Spleen (tissue), 11 donors: ENCODE results near the gene HNRNPA2B1. TPM values are rescaled to one million over a fixed set of nuclear protein-coding genes. Genes with fewer than 3 reads are reported as not detected.

ENCODE experiments used
- DNase-seq: peaks from one replicate; pipeline ENCODE4 v3.0.0-alpha.2; 2020
- H3K27ac ChIP-seq, 8 donors: fragments of 200-600 bp; sonication (generic) in 7 of 8; 1 replicate in 4 of 8; 2 replicates in 4 of 8; pipeline versions ENCODE4 v1.5.0 to v1.8.0; 2016 to 2021; ENCODE audit warnings: inconsistent platforms in 4 of 8, mild to moderate bottlenecking in 4 of 8, moderate library complexity in 1 of 8
- H3K27me3 ChIP-seq, 7 donors: fragments of 200-600 bp; sonication (generic) in 6 of 7; replicated peaks in 1 of 7; 1 replicate in 4 of 7; 2 replicates in 3 of 7; pipeline versions ENCODE4 v1.5.0 to v1.8.0; 2016 to 2021; ENCODE audit warnings: inconsistent platforms in 3 of 7, mild to moderate bottlenecking in 1 of 7
- H3K36me3 ChIP-seq, 6 donors: fragments of 200-600 bp; sonication (generic) in 5 of 6; 1 replicate in 4 of 6; 2 replicates in 2 of 6; pipeline versions ENCODE4 v1.5.0 to v1.8.0; 2016 to 2021; ENCODE audit warnings: inconsistent platforms in 2 of 6
- H3K4me1 ChIP-seq, 6 donors: fragments of 200-600 bp; sonication (generic) in 5 of 6; 1 replicate in 3 of 6; 2 replicates in 3 of 6; pipeline versions ENCODE4 v1.5.0 to v1.8.0; 2016 to 2021; ENCODE audit warnings: inconsistent platforms in 3 of 6
- H3K4me3 ChIP-seq, 8 donors: fragments of 200-600 bp; sonication (generic) in 7 of 8; 1 replicate in 4 of 8; 2 replicates in 4 of 8; pipeline versions ENCODE4 v1.5.0 to v1.8.0; 2016 to 2021; ENCODE audit warnings: inconsistent platforms in 4 of 8, mild to moderate bottlenecking in 4 of 8, moderate library complexity in 2 of 8
- H3K9me3 ChIP-seq, 8 donors: fragments of 200-600 bp; sonication (generic) in 7 of 8; 1 replicate in 4 of 8; 2 replicates in 4 of 8; pipeline versions ENCODE4 v1.5.0 to v1.8.0; 2016 to 2021; ENCODE audit warnings: inconsistent platforms in 4 of 8
- CTCF ChIP-seq, 11 experiments: fragments of 200-600 bp in 7 of 11; fragments of 450-650 bp in 4 of 11; sonication (generic) in 4 of 11; IDR thresholded peaks in 8 of 11; conservative IDR thresholded peaks in 3 of 11; 1 replicate in 7 of 11; 2 replicates in 4 of 11; pipeline versions ENCODE4 v1.4.0 to v1.8.0; 2016 to 2021; ENCODE audit warnings: antibody characterized with exemption in 11 of 11, inconsistent platforms in 4 of 11, mild to moderate bottlenecking in 1 of 11
- POLR2A ChIP-seq, 3 donors: fragments of 450-650 bp; IDR thresholded peaks; one replicate each; pipeline ENCODE4 v1.5.1; 2017; ENCODE audit warnings: antibody characterized with exemption in 3 of 3, mild to moderate bottlenecking in 1 of 3
- POLR2AphosphoS5 ChIP-seq, 3 donors: sonication (generic); formaldehyde crosslinking; IDR thresholded peaks; one replicate each; pipeline ENCODE4 v1.5.1; 2017; ENCODE audit warnings: antibody characterized with exemption in 3 of 3
- WGBS, 5 donors: extraction: QIAGEN DNeasy Blood & Tissue Kit in 3 of 5; methylation state at CpG; one replicate each; pipeline versions ENCODE4 v1.1.5 to v1.1.7; 2013 to 2018; 5-methylcytosine and 5-hydroxymethylcytosine counted together
- intact Hi-C: fragments of 100-400 bp; cut with DNase I; formaldehyde crosslinking; loops from one replicate; pipeline ENCODE4 v1.15.0; 2023; ENCODE audit warnings: low total_unique reads
- polyA plus RNA-seq, 3 donors: library from polyadenylated mRNA; stranded (reverse); fragments of 200-250 nt; gene quantifications; one replicate each; pipeline ENCODE4 v1.2.1, GENCODE V29; 2013
- total RNA-seq, 7 donors: library from RNA; depleted of rRNA in 3 of 7; stranded (reverse); fragments of >200 nt in 3 of 7; fragmentation: NEBNext Ultra II Directional in 4 of 7; extraction: Animal tissue kit (Norgen Biotek cat#: 25700) in 4 of 7; gene quantifications; one replicate each; pipeline versions ENCODE4 v1.1.0 to v1.2.1, GENCODE V29; 2016 to 2021
- donor health status: healthy with polysubstance abuse.
- donor health status: DM: no; HTN: no; CAD: no; lungs with moderate emphysema.
- donor health status: DM: no; HTN: no; CAD: no.
- donor health status: Bipolar disorder and iron deficiency.
- donor health status: healthy.
- donor health status: DM: no; HTN: no; CAD: no.
- donor health status: DM: yes; HTN: yes; CAD: no.

HNRNPA2B1 gene
- total and polyA plus RNA-seq, 10 donors, result 267 to 690 (median 458) TPM

- TF ChIP-seq CTCF (IDR thresholded peaks at IDR 0.05 in 8 of 11, conservative IDR thresholded peaks at IDR 0.05 in 3 of 11) (no peak), POLR2A (IDR thresholded peaks at IDR 0.05) (no peak), POLR2AphosphoS5 (IDR thresholded peaks at IDR 0.05) (peak in 1 of 3 donors; percentile 8)
- Histone ChIP-seq H3K27me3 (no peaks in the 10 kb centered on the region), H3K9me3 (no peaks in the 10 kb centered on the region), H3K4me1 (peaks cover 51 to 100% (median 91%) of the 10 kb centered on the region in 6 donors), H3K27ac (peak overlapping the region in 2 of 8 donors; percentile 19 to 47), H3K36me3 (peaks cover 2 to 100% (median 85%) of the 10 kb centered on the region in 6 donors), H3K4me3 (no peak overlapping the region)
- no peak for DNase-seq
- intact Hi-C loops, result loop anchor here (10.0 kb wide), 1 partner anchor 97 kb away; no protein-coding TSS in a partner anchor
- WGBS, 5 donors, result 73 to 86% (median 77%) methylated on average over 7 of the region's 7 CpGs
These were observed 9.1 kb downstream of the HNRNPA2B1 start for GRCh38 chr7:26191233-26191973.

DNA sequence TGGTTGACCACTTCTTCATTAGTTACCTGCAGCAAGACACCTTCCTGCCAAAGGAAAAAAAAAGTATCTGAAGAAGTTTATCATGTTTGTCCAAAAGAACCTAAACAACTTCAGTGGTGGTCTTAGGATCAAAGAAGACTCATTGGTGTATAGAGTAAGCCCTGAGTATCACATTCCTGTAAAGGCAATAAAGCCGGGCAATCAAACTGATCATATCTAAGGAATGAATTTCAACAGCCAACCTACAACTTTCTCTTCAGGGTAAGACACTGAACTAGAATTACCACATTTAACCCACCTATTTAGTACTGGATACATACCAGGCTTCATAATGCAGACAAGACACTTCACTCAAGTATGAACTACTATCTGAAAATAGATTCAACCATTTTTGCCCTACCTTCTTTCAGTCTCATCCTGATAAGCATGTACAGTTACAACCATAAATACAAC is 10.1 kb downstream of the HNRNPA2B1 start:
- peaks cover 2 to 98% (median 75%) of the 10 kb centered on the region in 6 donors for H3K36me3 ChIP-seq
- TF ChIP-seq CTCF (IDR thresholded peaks at IDR 0.05 in 8 of 11, conservative IDR thresholded peaks at IDR 0.05 in 3 of 11) (no peak), POLR2AphosphoS5 (IDR thresholded peaks at IDR 0.05) (no peak), POLR2A (IDR thresholded peaks at IDR 0.05) (no peak)
- peaks cover 41 to 100% (median 85%) of the 10 kb centered on the region in 6 donors for H3K4me1 ChIP-seq
- DNase-seq, result no peak
- H3K27ac ChIP-seq, result peak overlapping the region in 1 of 8 donors; percentile 19
- WGBS, 5 donors, result 87 to 100% (median 96%) methylated on average over 1 of the region's 1 CpG
- no peaks in the 10 kb centered on the region for H3K9me3 ChIP-seq
- H3K4me3 ChIP-seq, result no peak overlapping the region
- intact Hi-C loops, result loop anchor here (10.0 kb wide), 1 partner anchor 96 kb away; no protein-coding TSS in a partner anchor
- no peaks in the 10 kb centered on the region for H3K27me3 ChIP-seq

DNA sequence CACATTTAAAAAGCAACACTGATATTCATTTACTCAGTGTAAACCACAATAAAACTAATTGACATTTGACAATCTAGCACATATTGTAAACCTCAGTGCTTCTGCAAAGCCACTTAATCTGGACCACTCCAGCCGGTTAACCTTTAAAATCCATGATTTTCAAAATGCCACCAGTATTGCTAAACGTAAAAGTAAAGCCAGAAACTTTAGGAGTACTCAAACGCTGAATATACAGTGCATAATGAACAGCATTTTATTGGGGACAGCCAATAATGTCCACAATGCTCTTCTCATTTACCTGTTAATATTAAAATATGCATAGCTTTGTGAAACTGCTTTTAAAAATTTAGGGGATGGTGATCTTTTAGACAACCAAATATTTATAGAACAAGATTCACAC is 10.8 kb downstream of the HNRNPA2B1 start:
- intact Hi-C loops, result loop anchor here (10.0 kb wide), 1 partner anchor 95 kb away; no protein-coding TSS in a partner anchor
- no peak overlapping the region for H3K4me3 ChIP-seq
- no peaks in the 10 kb centered on the region for H3K9me3 ChIP-seq
- no peak for TF ChIP-seq CTCF (IDR thresholded peaks at IDR 0.05 in 8 of 11, conservative IDR thresholded peaks at IDR 0.05 in 3 of 11)
- TF ChIP-seq POLR2AphosphoS5 (IDR thresholded peaks at IDR 0.05), result no peak
- no peak for TF ChIP-seq POLR2A (IDR thresholded peaks at IDR 0.05)
- no peaks in the 10 kb centered on the region for H3K27me3 ChIP-seq
- H3K36me3 ChIP-seq, result peaks cover 2 to 98% (median 71%) of the 10 kb centered on the region in 6 donors
- WGBS, 5 donors, result 83 to 90% (median 88%) methylated on average over 3 of the region's 3 CpGs
- peaks cover 35 to 99% (median 81%) of the 10 kb centered on the region in 6 donors for H3K4me1 ChIP-seq
- H3K27ac ChIP-seq, result no peak overlapping the region
- no peak for DNase-seq

GRCh38 chr7:26188957-26189541 is 11.5 kb downstream of the HNRNPA2B1 start:
- Histone ChIP-seq H3K36me3 (peaks cover 2 to 98% (median 66%) of the 10 kb centered on the region in 6 donors), H3K9me3 (no peaks in the 10 kb centered on the region), H3K4me1 (peaks cover 29 to 93% (median 74%) of the 10 kb centered on the region in 6 donors), H3K27me3 (no peaks in the 10 kb centered on the region), H3K27ac (peak overlapping the region in 1 of 8 donors; percentile 39), H3K4me3 (no peak overlapping the region)
- no peak for DNase-seq
- WGBS, 5 donors, result 89 to 96% (median 91%) methylated on average over 3 of the region's 3 CpGs
- intact Hi-C loops, result no loop called here
- TF ChIP-seq CTCF (IDR thresholded peaks at IDR 0.05 in 8 of 11, conservative IDR thresholded peaks at IDR 0.05 in 3 of 11), result no peak
